ENCODE data around the gene PRELID3B.

Gene PRELID3B

GRCh38 chr20:59042151-59042795 is at the start of gene PRELID3B:
PRELID3B (minus strand) TSS chr20:59042786; CDS start chr20:59042730, 56 bp downstream.
- no peak for FAIRE-seq

GRCh38 chr20:59087829-59088433 is 45.3 kb upstream of the PRELID3B start:
- FAIRE-seq, result peak; percentile 79

- no peak for FAIRE-seq
Observed at GRCh38 chr20:59086923-59087322, 44.3 kb upstream of the PRELID3B start.

GRCh38 chr20:59084041-59084850 is 41.7 kb upstream of the PRELID3B start:
- peak; percentile 21 for FAIRE-seq

GRCh38 chr20:59082981-59083380 is 40.4 kb upstream of the PRELID3B start:
- no peak for FAIRE-seq

GRCh38 chr20:59082077-59082740 is 39.6 kb upstream of the PRELID3B start:
- no peak for FAIRE-seq

GRCh38 chr20:59081036-59081435 is 38.5 kb upstream of the PRELID3B start:
- FAIRE-seq, result no peak

- no peak for FAIRE-seq
Observed at GRCh38 chr20:59078231-59078630, 35.6 kb upstream of the PRELID3B start.

GRCh38 chr20:59077705-59078104 is 35.1 kb upstream of the PRELID3B start:
- no peak for FAIRE-seq

- FAIRE-seq, result no peak
Observed at GRCh38 chr20:59075934-59076508, 33.4 kb upstream of the PRELID3B start.

- FAIRE-seq, result no peak
Observed at GRCh38 chr20:59074456-59074855, 31.9 kb upstream of the PRELID3B start.

- FAIRE-seq, result no peak
Observed at GRCh38 chr20:59073582-59073981, 31.0 kb upstream of the PRELID3B start.

- FAIRE-seq, result no peak
Observed at GRCh38 chr20:59071216-59071615, 28.6 kb upstream of the PRELID3B start.

- no peak for FAIRE-seq
Observed at GRCh38 chr20:59069026-59069425, 26.4 kb upstream of the PRELID3B start.

GRCh38 chr20:59068534-59068933 is 25.9 kb upstream of the PRELID3B start:
- no peak for FAIRE-seq

GRCh38 chr20:59064214-59064722 is 21.7 kb upstream of the PRELID3B start:
- no peak for FAIRE-seq

GRCh38 chr20:59063358-59064213 is 21.0 kb upstream of the PRELID3B start:
- FAIRE-seq, result no peak

GRCh38 chr20:59062081-59062480 is 19.5 kb upstream of the PRELID3B start:
- FAIRE-seq, result no peak

GRCh38 chr20:59055302-59055701 is 12.7 kb upstream of the PRELID3B start:
- no peak for FAIRE-seq

GRCh38 chr20:59051666-59052185 is 9.1 kb upstream of the PRELID3B start:
- FAIRE-seq, result no peak

GRCh38 chr20:59050437-59050836 is 7.9 kb upstream of the PRELID3B start:
- FAIRE-seq, result no peak

GRCh38 chr20:59048681-59049030 is 6.1 kb upstream of the PRELID3B start:
- no peak for FAIRE-seq
